CD14-positive monocyte (primary cell): ENCODE measurements around the gene NPM1. TPM values are rescaled to one million over a fixed set of nuclear protein-coding genes. Genes with fewer than 3 reads are reported as not detected.

ENCODE experiments used
- DNase-seq, 3 donors: peaks; one replicate each; pipeline ENCODE4 v3.0.0-alpha.2; 2011 to 2022
- H2AFZ ChIP-seq: 2 replicates; pipeline ENCODE4 v1.6.0; 2012; ENCODE audit warnings: mild to moderate bottlenecking, low read depth, low read length, inconsistent platforms; ENCODE audit not compliant: insufficient read depth, poor library complexity, severe bottlenecking
- H3K27ac ChIP-seq, 2 donors: 1 replicate in 1 of 2; 2 replicates in 1 of 2; pipeline ENCODE4 v1.5.1; 2012 to 2013; ENCODE audit warnings: low read length in 2 of 2, control low read depth in 1 of 2, inconsistent platforms in 1 of 2, low read depth in 1 of 2, mild to moderate bottlenecking in 1 of 2
- H3K27me3 ChIP-seq, 2 donors: one replicate each; pipeline versions ENCODE4 v1.6.0 to v1.6.1; 2011 to 2013; ENCODE audit warnings: low read length in 2 of 2; ENCODE audit not compliant: control insufficient read depth in 2 of 2, insufficient read depth in 2 of 2
- H3K36me3 ChIP-seq, 2 donors: replicated peaks in 1 of 2; 1 replicate in 1 of 2; 2 replicates in 1 of 2; pipeline versions ENCODE4 v1.5.1 to v1.6.1; 2012 to 2013; ENCODE audit warnings: low read length in 2 of 2, control low read depth in 1 of 2, inconsistent platforms in 1 of 2, mild to moderate bottlenecking in 1 of 2; ENCODE audit not compliant: insufficient read depth in 2 of 2, control insufficient read depth in 1 of 2
- H3K4me1 ChIP-seq, 2 donors: 1 replicate in 1 of 2; 2 replicates in 1 of 2; pipeline versions ENCODE4 v1.5.1 to v1.6.1; 2012 to 2013; ENCODE audit warnings: low read length in 2 of 2, control low read depth in 1 of 2, inconsistent platforms in 1 of 2, mild to moderate bottlenecking in 1 of 2, moderate library complexity in 1 of 2; ENCODE audit not compliant: insufficient read depth in 2 of 2, control insufficient read depth in 1 of 2
- H3K4me2 ChIP-seq: replicated peaks from 2 replicates; pipeline ENCODE3; 2012; ENCODE audit warnings: low read length, moderate library complexity, mild to moderate bottlenecking; ENCODE audit not compliant: poor library complexity, severe bottlenecking; ENCODE audit errors: extremely low read depth
- H3K4me3 ChIP-seq, 3 experiments: fragments of 200-600 bp in 1 of 3; sonication (generic) in 1 of 3; replicated peaks in 1 of 3; 1 replicate in 2 of 3; 2 replicates in 1 of 3; pipeline ENCODE4 v1.5.1; 2011 to 2013; ENCODE audit warnings: low read length in 3 of 3, mild to moderate bottlenecking in 3 of 3, control low read depth in 2 of 3, low read depth in 2 of 3, inconsistent platforms in 1 of 3, moderate library complexity in 1 of 3
- H3K79me2 ChIP-seq: 2 replicates; pipeline ENCODE4 v1.6.0; 2012; ENCODE audit warnings: mild to moderate bottlenecking, control low read depth, inconsistent platforms, low read length, moderate library complexity; ENCODE audit not compliant: insufficient read depth
- H3K9ac ChIP-seq: 2 replicates; pipeline ENCODE4 v1.6.0; 2017; ENCODE audit warnings: low read length, mild to moderate bottlenecking; ENCODE audit not compliant: insufficient read depth, poor library complexity, severe bottlenecking
- H3K9me3 ChIP-seq, 2 donors: replicated peaks in 1 of 2; 1 replicate in 1 of 2; 2 replicates in 1 of 2; pipeline versions ENCODE4 v1.5.1 to v1.6.1; 2012 to 2013; ENCODE audit warnings: low read length in 2 of 2, control low read depth in 1 of 2; ENCODE audit not compliant: control insufficient read depth in 1 of 2, insufficient read depth in 1 of 2
- H4K20me1 ChIP-seq: 2 replicates; pipeline ENCODE4 v1.6.0; 2012; ENCODE audit warnings: mild to moderate bottlenecking, low read length, control low read depth, moderate library complexity; ENCODE audit not compliant: insufficient read depth
- H3K27ac Mint-ChIP-seq, 7 donors: one replicate each; pipeline ENCODE4 v1.8.0; 2020; ENCODE audit warnings: mild to moderate bottlenecking in 7 of 7, mixed read lengths in 7 of 7, moderate library complexity in 6 of 7, inconsistent platforms in 2 of 7
- H3K27me3 Mint-ChIP-seq, 3 donors: one replicate each; pipeline ENCODE4 v1.8.0; 2021 to 2022; ENCODE audit warnings: low read depth in 3 of 3, mild to moderate bottlenecking in 3 of 3, mixed read lengths in 3 of 3, moderate library complexity in 3 of 3, inconsistent platforms in 1 of 3
- H3K36me3 Mint-ChIP-seq, 2 donors: one replicate each; pipeline ENCODE4 v1.8.0; 2020; ENCODE audit warnings: mixed read lengths in 2 of 2, inconsistent platforms in 1 of 2, mild to moderate bottlenecking in 1 of 2
- H3K4me1 Mint-ChIP-seq: one replicate; pipeline ENCODE4 v1.8.0; 2020; ENCODE audit warnings: mild to moderate bottlenecking, mixed read lengths
- H3K4me3 Mint-ChIP-seq, 2 donors: one replicate each; pipeline ENCODE4 v1.8.0; 2020; ENCODE audit warnings: mild to moderate bottlenecking in 2 of 2, mixed read lengths in 2 of 2, moderate library complexity in 1 of 2
- H3K9me3 Mint-ChIP-seq, 7 donors: one replicate each; pipeline ENCODE4 v1.8.0; 2020 to 2022; ENCODE audit warnings: mixed read lengths in 7 of 7, mild to moderate bottlenecking in 6 of 7, moderate library complexity in 6 of 7, inconsistent platforms in 2 of 7
- CTCF ChIP-seq: fragments of 200-600 bp; IDR thresholded peaks from one replicate; pipeline ENCODE4 v1.8.0; 2022; ENCODE audit warnings: antibody characterized with exemption, mild to moderate bottlenecking
- WGBS: methylation state at CpG from one replicate; pipeline ENCODE4 v1.1.5; 2013; ENCODE audit warnings: missing lambda C conversion rate; ENCODE audit not compliant: insufficient coverage; 5-methylcytosine and 5-hydroxymethylcytosine counted together
- intact Hi-C, 2 donors: fragments of 100-400 bp; cut with micrococcal nuclease; formaldehyde crosslinking; loops; one replicate each; pipeline versions ENCODE4 v1.15.0 to v1.15.1; 2023
- polyA plus RNA-seq, 3 donors: library from polyadenylated mRNA; depleted of rRNA in 1 of 3; unstranded in 2 of 3; stranded (reverse) in 1 of 3; fragments of 300-500 nt in 2 of 3; fragments of >200 nt in 1 of 3; fragmentation: Illumina TruSeq in 2 of 3; gene quantifications; 1 replicate in 2 of 3; 2 replicates in 1 of 3; pipeline ENCODE4 v1.2.3, GENCODE V29; 2012 to 2021

NPM1 gene
- polyA plus RNA-seq, 3 donors, result 102 to 191 (median 188) TPM

DNA sequence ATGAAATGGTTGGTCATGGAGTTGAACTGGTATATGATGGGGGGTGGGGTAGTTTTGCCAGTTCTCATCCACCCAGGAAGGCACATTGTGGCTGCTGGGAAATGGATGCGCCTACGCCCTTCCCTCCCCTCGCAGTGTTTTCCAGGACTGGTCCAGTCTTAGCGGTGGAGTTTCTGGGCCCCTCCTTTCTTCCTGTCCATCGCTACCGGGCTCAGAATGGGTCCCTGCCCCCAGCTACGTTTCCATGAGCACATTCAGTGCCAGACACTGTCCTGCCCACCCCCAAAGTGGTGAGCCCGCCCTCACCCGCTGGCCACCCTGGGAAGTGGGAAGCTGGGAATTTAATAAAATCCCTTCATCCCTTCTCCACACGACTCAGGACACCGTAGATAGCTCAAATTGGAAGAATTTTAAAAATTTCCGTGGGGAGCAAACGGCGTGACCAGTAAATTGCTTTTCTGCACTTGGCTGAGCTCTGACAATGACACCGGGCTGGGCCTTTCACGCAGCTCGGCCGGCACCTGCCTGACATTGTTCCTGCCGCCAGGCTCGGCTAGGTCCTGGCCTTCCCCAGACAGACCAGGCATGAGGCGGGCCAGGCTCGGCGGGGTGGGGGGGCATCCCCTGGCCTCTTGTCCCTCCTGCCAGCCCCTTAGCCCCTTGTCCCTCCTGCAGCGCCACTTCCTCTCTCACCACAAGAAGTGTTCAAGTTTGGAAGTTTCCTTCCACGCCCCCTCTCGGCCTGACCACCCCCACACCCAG is 35.4 kb downstream of the NPM1 start:
- no peaks in the 10 kb centered on the region for H3K79me2 ChIP-seq
- H3K4me3 ChIP-seq, result no peak overlapping the region
- intact Hi-C loops, result no loop called here
- H3K27ac ChIP-seq, result no peak overlapping the region
- no peak for DNase-seq
- 93% methylated on average over 20 of the region's 26 CpGs for WGBS
- H2AFZ ChIP-seq, result no peak overlapping the region
- TF ChIP-seq CTCF, result no peak
- no peak overlapping the region for H3K9ac ChIP-seq
- no peaks in the 10 kb centered on the region for H3K36me3 ChIP-seq
- H3K9me3 Mint-ChIP-seq, result peaks cover 0 to 7% (median 0%) of the 10 kb centered on the region in 7 donors
- H3K27ac Mint-ChIP-seq, result peak overlapping the region in 1 of 7 donors; percentile 23
- no peak overlapping the region for H3K4me2 ChIP-seq
- H3K4me3 Mint-ChIP-seq, result no peak overlapping the region
- H3K36me3 Mint-ChIP-seq, result no peaks in the 10 kb centered on the region
- peaks cover 15 to 36% of the 10 kb centered on the region in 2 donors for H3K27me3 ChIP-seq
- no peaks in the 10 kb centered on the region for H4K20me1 ChIP-seq
- H3K27me3 Mint-ChIP-seq, result peaks cover 27 to 47% (median 44%) of the 10 kb centered on the region in 3 donors
- H3K4me1 Mint-ChIP-seq, result peaks cover 16% of the 10 kb centered on the region
- peaks cover 6 to 27% of the 10 kb centered on the region in 2 donors for H3K4me1 ChIP-seq
- peaks cover 0 to 8% of the 10 kb centered on the region in 2 donors for H3K9me3 ChIP-seq

DNA sequence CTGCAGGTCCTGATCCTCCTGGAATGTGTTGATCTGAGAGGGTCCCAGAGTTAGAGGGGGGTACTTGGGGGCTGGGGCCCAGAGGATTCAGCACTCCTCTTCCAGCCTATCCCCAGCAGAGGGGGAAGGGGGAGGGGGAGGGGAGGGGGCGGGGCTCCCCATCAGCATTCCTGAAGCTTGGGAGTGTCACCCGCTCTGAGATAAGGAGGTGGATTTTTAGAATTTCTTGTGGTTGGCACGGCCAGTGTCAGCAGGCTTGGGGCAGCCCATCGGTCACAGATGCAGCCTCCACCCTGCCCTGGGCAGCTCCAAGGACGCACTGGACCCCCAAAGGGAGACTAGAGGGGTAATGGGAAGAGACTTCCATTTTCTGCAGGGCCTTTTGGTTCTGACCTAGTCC is 37.1 kb downstream of the NPM1 start:
- Histone ChIP-seq H3K9ac (no peak overlapping the region), H3K27ac (no peak overlapping the region), H3K9me3 (peaks cover 0 to 8% of the 10 kb centered on the region in 2 donors), H3K36me3 (no peaks in the 10 kb centered on the region), H3K4me1 (peaks cover 0 to 13% of the 10 kb centered on the region in 2 donors), H4K20me1 (no peaks in the 10 kb centered on the region), H3K27me3 (peaks cover 11 to 25% of the 10 kb centered on the region in 2 donors), H3K4me3 (no peak overlapping the region), H3K79me2 (no peaks in the 10 kb centered on the region), H2AFZ (no peak overlapping the region), H3K4me2 (no peak overlapping the region)
- Mint-ChIP-seq H3K9me3 (peaks cover 0 to 7% (median 0%) of the 10 kb centered on the region in 7 donors), H3K4me3 (no peak overlapping the region), H3K27ac (no peak overlapping the region), H3K4me1 (peaks cover 8% of the 10 kb centered on the region), H3K36me3 (no peaks in the 10 kb centered on the region), H3K27me3 (peaks cover 22 to 38% (median 38%) of the 10 kb centered on the region in 3 donors)
- DNase-seq, result no peak
- no peak for TF ChIP-seq CTCF
- intact Hi-C loops, result no loop called here
- WGBS, result 90% methylated on average over 3 of the region's 5 CpGs
